OCI-LY1 (cell line): ENCODE measurements around the gene KRTAP10-2.

ENCODE experiments used
- H2AFZ ChIP-seq: fragments of 200-600 bp; sonication (generic), shearing (Covaris generic); 2 replicates; pipeline ENCODE4 v1.6.0; 2014; ENCODE audit warnings: antibody characterized with exemption, mild to moderate bottlenecking, low read length
- H3F3A ChIP-seq: fragments of 200-600 bp; sonication (generic), shearing (Covaris generic); 2 replicates; pipeline ENCODE4 v1.6.0; 2014; ENCODE audit warnings: mild to moderate bottlenecking, antibody characterized with exemption, low read length, moderate library complexity; ENCODE audit not compliant: insufficient read depth
- H3K27ac ChIP-seq: fragments of 200-600 bp; sonication (generic); 2 replicates; pipeline ENCODE4 v1.5.1; 2014; ENCODE audit warnings: low read length, mixed run types, mild to moderate bottlenecking, low read depth; ENCODE audit not compliant: poor library complexity, severe bottlenecking
- H3K27me3 ChIP-seq: fragments of 200-600 bp; sonication (generic); 2 replicates; pipeline ENCODE4 v1.6.0; 2014; ENCODE audit warnings: antibody characterized with exemption, mild to moderate bottlenecking, low read length, moderate library complexity; ENCODE audit not compliant: insufficient read depth
- H3K36me3 ChIP-seq: fragments of 200-600 bp; sonication (generic); 2 replicates; pipeline ENCODE4 v1.6.1; 2014; ENCODE audit warnings: mild to moderate bottlenecking, antibody characterized with exemption, low read length, moderate library complexity, mixed read lengths; ENCODE audit not compliant: insufficient read depth
- H3K4me1 ChIP-seq: fragments of 200-600 bp; sonication (generic); 2 replicates; pipeline ENCODE4 v1.5.1; 2014; ENCODE audit warnings: mild to moderate bottlenecking, low read length, moderate library complexity; ENCODE audit not compliant: insufficient read depth, severe bottlenecking
- H3K4me2 ChIP-seq: fragments of 200-600 bp; sonication (generic), shearing (Covaris generic); 2 replicates; pipeline ENCODE4 v1.6.1; 2014; ENCODE audit warnings: low read length
- H3K4me3 ChIP-seq: fragments of 200-600 bp; sonication (generic); 2 replicates; pipeline ENCODE4 v1.5.1; 2014; ENCODE audit warnings: low read length, low read depth, mild to moderate bottlenecking, mixed read lengths; ENCODE audit not compliant: poor library complexity, severe bottlenecking
- H3K79me2 ChIP-seq: fragments of 200-600 bp; shearing (Covaris generic); 2 replicates; pipeline ENCODE4 v1.6.1; 2016; ENCODE audit warnings: mixed run types, low read length, mixed read lengths; ENCODE audit not compliant: insufficient read depth
- H3K9ac ChIP-seq: fragments of 200-600 bp; sonication (generic), shearing (Covaris generic); 2 replicates; pipeline ENCODE4 v1.6.1; 2014; ENCODE audit warnings: mild to moderate bottlenecking, low read length, mixed read lengths
- H3K9me2 ChIP-seq: fragments of 200-600 bp; sonication (generic), shearing (Covaris generic); 2 replicates; pipeline ENCODE4 v1.6.1; 2014; ENCODE audit warnings: low read depth, mild to moderate bottlenecking, low read length, mixed read lengths
- H3K9me3 ChIP-seq: fragments of 200-600 bp; shearing (Covaris generic); 2 replicates; pipeline ENCODE4 v1.6.1; 2014; ENCODE audit warnings: low read length, mixed read lengths
- H4K20me1 ChIP-seq: fragments of 200-600 bp; sonication (generic), shearing (Covaris generic); 2 replicates; pipeline ENCODE4 v1.6.0; 2016; ENCODE audit warnings: mild to moderate bottlenecking, low read length; ENCODE audit not compliant: insufficient read depth
- CTCF ChIP-seq: fragments of 200-600 bp; sonication (generic), shearing (Covaris generic); IDR thresholded peaks from 2 replicates; pipeline ENCODE4 v1.5.1; 2017; ENCODE audit warnings: mild to moderate bottlenecking, antibody characterized with exemption, low read length, moderate library complexity, mixed read lengths
- EZH2 ChIP-seq: fragments of 200-600 bp; sonication (generic), shearing (Covaris generic); IDR thresholded peaks from 2 replicates; pipeline ENCODE4 v1.8.0; 2017; ENCODE audit warnings: borderline replicate concordance, mixed run types, mild to moderate bottlenecking, antibody characterized with exemption, low read length, moderate library complexity, mixed read lengths

KRTAP10-2 gene

DNA sequence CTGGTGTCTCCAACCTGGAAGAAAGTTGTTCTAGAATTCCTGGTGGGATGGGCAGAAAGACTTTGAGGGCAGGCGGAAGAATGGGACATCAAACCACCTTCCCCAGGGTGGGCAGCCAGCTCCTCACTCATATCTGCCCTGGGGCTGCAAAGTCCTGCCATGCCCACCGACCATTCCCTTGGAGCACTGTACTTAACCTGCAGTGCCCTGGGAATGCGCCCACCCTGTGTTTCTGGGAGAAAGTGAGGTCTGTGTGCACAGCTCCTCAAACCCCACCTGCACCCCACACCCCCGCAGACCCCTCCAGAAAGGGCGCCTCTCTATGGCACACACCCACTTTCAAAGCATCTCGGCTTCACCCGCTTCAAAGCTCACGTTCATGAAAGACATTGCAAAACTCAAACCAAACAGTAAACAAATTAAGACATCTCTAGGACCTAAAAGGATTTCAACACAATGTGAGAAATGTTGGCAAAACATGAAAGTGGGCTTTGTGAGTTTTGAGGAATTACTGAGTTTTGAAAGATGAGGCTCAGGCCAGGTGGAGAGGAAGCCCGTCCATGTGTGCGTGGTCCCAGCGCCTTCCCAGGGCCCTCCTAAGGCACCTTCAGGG lies 36.5 kb downstream of the KRTAP10-2 start:
- Histone ChIP-seq H3K27ac (no peak overlapping the region), H2AFZ (no peak overlapping the region), H3K9me2 (no peaks in the 10 kb centered on the region), H3K9ac (no peak overlapping the region), H3K27me3 (no peaks in the 10 kb centered on the region; the same call in 1 of the 2 replicates), H3K36me3 (no peaks in the 10 kb centered on the region), H3K4me1 (no peaks in the 10 kb centered on the region), H3K4me2 (no peak overlapping the region), H3F3A (no peaks in the 10 kb centered on the region), H3K9me3 (no peaks in the 10 kb centered on the region), H3K79me2 (no peaks in the 10 kb centered on the region), H3K4me3 (no peak overlapping the region), H4K20me1 (no peaks in the 10 kb centered on the region)
- TF ChIP-seq CTCF (no peak), EZH2 (no peak)

- H2AFZ ChIP-seq = no peak overlapping the region
Observed at GRCh38 chr21:44514218-44514520, 37.1 kb downstream of the KRTAP10-2 start.

DNA sequence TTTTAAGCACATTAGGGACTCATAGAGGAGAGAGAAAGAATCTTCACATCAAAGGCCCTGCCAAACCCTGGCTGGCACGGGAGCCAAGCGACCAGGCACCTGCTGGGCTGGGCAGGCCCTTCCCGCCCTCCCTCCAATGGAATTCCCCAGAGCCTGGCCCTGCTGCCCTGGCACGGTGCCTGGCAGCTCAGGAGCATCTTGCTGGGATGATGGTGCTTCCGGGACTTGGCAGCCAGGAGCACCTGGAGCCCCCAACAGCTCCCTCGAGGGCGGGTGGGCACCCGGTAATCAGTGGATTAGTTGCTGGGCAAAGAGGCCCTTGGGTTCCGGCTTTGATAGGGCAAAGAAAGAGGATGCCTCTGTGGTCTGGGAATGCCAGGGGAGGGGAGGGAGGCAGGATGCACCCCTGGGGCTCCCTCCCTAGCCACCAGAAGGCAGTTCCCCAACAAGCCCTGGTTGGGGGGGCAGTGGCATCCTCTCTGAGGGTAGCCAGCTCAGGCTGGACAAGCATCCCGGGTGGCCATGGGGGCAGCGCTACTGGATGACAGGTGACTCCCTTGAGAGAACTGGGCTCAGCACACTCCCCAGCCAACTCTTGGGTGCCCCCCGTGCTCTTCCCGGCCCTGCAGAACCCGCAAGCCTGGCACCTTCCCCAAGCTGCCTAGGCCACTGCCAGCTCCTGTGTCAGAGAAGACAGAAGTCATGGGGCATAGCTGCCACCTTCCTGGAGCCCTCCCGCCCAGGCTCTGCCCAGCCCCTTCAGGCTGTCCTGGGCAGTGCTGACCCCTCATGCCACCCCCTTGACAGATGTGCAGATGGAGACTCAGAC lies 37.7 kb downstream of the KRTAP10-2 start:
- Histone ChIP-seq H3K9me2 (no peaks in the 10 kb centered on the region), H3K4me1 (no peaks in the 10 kb centered on the region), H4K20me1 (no peaks in the 10 kb centered on the region), H3K27ac (no peak overlapping the region), H3K79me2 (no peaks in the 10 kb centered on the region), H3K4me2 (no peak overlapping the region), H3F3A (no peaks in the 10 kb centered on the region), H3K9ac (no peak overlapping the region), H3K36me3 (no peaks in the 10 kb centered on the region), H3K4me3 (no peak overlapping the region), H3K27me3 (no peaks in the 10 kb centered on the region; the same call in 1 of the 2 replicates), H3K9me3 (no peaks in the 10 kb centered on the region), H2AFZ (no peak overlapping the region)
- TF ChIP-seq EZH2 = no peak
- TF ChIP-seq CTCF = no peak

More at GRCh38 chr21:44514218-44514520, 37.1 kb downstream of the KRTAP10-2 start:
- no peaks in the 10 kb centered on the region for H3K36me3 ChIP-seq
- no peak overlapping the region for H3K4me3 ChIP-seq
- no peak overlapping the region for H3K4me2 ChIP-seq
- H3K27me3 ChIP-seq = no peaks in the 10 kb centered on the region; the same call in 1 of the 2 replicates
- no peaks in the 10 kb centered on the region for H3F3A ChIP-seq
- H3K27ac ChIP-seq = no peak overlapping the region
- H3K4me1 ChIP-seq = no peaks in the 10 kb centered on the region
- no peaks in the 10 kb centered on the region for H4K20me1 ChIP-seq
- H3K9me3 ChIP-seq = no peaks in the 10 kb centered on the region
- TF ChIP-seq CTCF (no peak), EZH2 (no peak)
- H3K79me2 ChIP-seq = no peaks in the 10 kb centered on the region
- H3K9ac ChIP-seq = no peak overlapping the region
- H3K9me2 ChIP-seq = no peaks in the 10 kb centered on the region
